HepG2 (cell line): ENCODE measurements around the gene CABP2. TPM values are rescaled to one million over a fixed set of nuclear protein-coding genes. Genes with fewer than 3 reads are reported as not detected.

Experiments
- ARID5B ChIP-seq: IDR thresholded peaks from 2 replicates; pipeline ENCODE4 v1.4.0; 2020; ENCODE audit warnings: mild to moderate bottlenecking, missing genetic modification reagents
- CREB1 ChIP-seq, 2 experiments: fragments of 450-650 bp in 1 of 2; IDR thresholded peaks; 2 replicates each; pipeline ENCODE4 v1.6.1; 2016 to 2017; ENCODE audit warnings: control low read depth in 1 of 2, mild to moderate bottlenecking in 1 of 2, missing compliant biosample characterization in 1 of 2, missing genetic modification characterization in 1 of 2
- HMG20A ChIP-seq: IDR thresholded peaks from 2 replicates; pipeline ENCODE4 v1.6.1; 2016; ENCODE audit warnings: borderline replicate concordance
- MED1 ChIP-seq: sonication (generic); formaldehyde crosslinking; IDR thresholded peaks from 2 replicates; pipeline ENCODE4 v1.4.0; 2020; ENCODE audit warnings: missing genetic modification reagents
- SALL1 ChIP-seq: sonication (generic); formaldehyde crosslinking; IDR thresholded peaks from 2 replicates; pipeline ENCODE4 v1.8.0; 2022; ENCODE audit warnings: mild to moderate bottlenecking, missing genetic modification reagents
- SMC3 ChIP-seq: IDR thresholded peaks from 2 replicates; pipeline ENCODE4 v1.6.1; 2011; ENCODE audit warnings: low read length, improper control_type of control experiment
- SOX6 ChIP-seq, 2 experiments: fragments of 450-650 bp in 1 of 2; sonication (generic) in 1 of 2; formaldehyde crosslinking in 1 of 2; IDR thresholded peaks; 2 replicates each; pipeline versions ENCODE4 v1.4.0 to v1.6.1; 2017 to 2020; ENCODE audit warnings: antibody characterized with exemption in 1 of 2, mild to moderate bottlenecking in 1 of 2, missing genetic modification reagents in 1 of 2
- SP2 ChIP-seq: sonication (generic); formaldehyde crosslinking; IDR thresholded peaks from 2 replicates; pipeline ENCODE4 v1.5.1; 2020; ENCODE audit warnings: mild to moderate bottlenecking, missing genetic modification reagents
- SP5 ChIP-seq: IDR thresholded peaks from 2 replicates; pipeline ENCODE4 v1.6.1; 2016; ENCODE audit warnings: low read depth, borderline replicate concordance
- ZBTB40 ChIP-seq, 2 experiments: fragments of 450-650 bp in 1 of 2; sonication (generic) in 1 of 2; formaldehyde crosslinking in 1 of 2; IDR thresholded peaks; 2 replicates each; pipeline versions ENCODE4 v1.6.1 to v1.8.0; 2016 to 2022; ENCODE audit warnings: antibody characterized with exemption in 1 of 2, mild to moderate bottlenecking in 1 of 2, missing genetic modification reagents in 1 of 2
- ZFP1 ChIP-seq: IDR thresholded peaks from 2 replicates; pipeline ENCODE4 v1.6.1; 2016
- ZNF570 ChIP-seq: sonication (generic); formaldehyde crosslinking; IDR thresholded peaks from 2 replicates; pipeline ENCODE4 v1.4.0; 2020; ENCODE audit warnings: mild to moderate bottlenecking, missing genetic modification reagents, borderline replicate concordance
- ZSCAN9 ChIP-seq: IDR thresholded peaks from 2 replicates; pipeline ENCODE4 v1.6.1; 2016; ENCODE audit warnings: borderline replicate concordance
- polyA plus RNA-seq, 8 experiments: library from polyadenylated mRNA; depleted of rRNA in 3 of 8; stranded (reverse) in 7 of 8; unstranded in 1 of 8; fragments of >200 nt; fragmentation: Illumina TruSeq in 4 of 8; extraction: Trizol in 4 of 8; gene quantifications; 2 replicates each; pipeline versions ENCODE4 v1.2.1 to v1.2.3, GENCODE V29; 2011 to 2016; ENCODE audit warnings: low read depth in 4 of 8, missing spikeins in 1 of 8, mixed read lengths in 1 of 8; ENCODE audit not compliant: insufficient read depth in 1 of 8
- total RNA-seq, 5 experiments: library from RNA; depleted of rRNA; stranded (reverse); fragments of >200 nt; fragmentation: Illumina TruSeq; extraction: Trizol; gene quantifications; 2 replicates each; pipeline ENCODE4 v1.2.3, GENCODE V29; 2016; ENCODE audit warnings: low read depth in 1 of 5
- TF ChIP-seq, protein P1 (sequence below): sonication (generic); formaldehyde crosslinking; IDR thresholded peaks from 2 replicates; pipeline ENCODE4 v1.4.0; 2020; ENCODE audit warnings: low read depth, mild to moderate bottlenecking, missing genetic modification reagents

CABP2 gene
- total and polyA plus RNA-seq, 2 of the 13 experiments (the other 11 are each of a cell fraction or from before 2014, with no cell fraction given): not detected

- TF ChIP-seq MED1 (CRISPR knock-in tag) (0 out of 2 replicates have a peak, but pooled peaks have one; percentile 4), ARID5B (peak; percentile 68), ZNF570 (CRISPR knock-in tag) (no peak), SALL1 (CRISPR knock-in tag) (peak; percentile 36; the same call in 1 of the 2 replicates), HMG20A (CRISPR knock-in tag) (peak; percentile 12; the same call in 1 of the 2 replicates), SP5 (0 out of 2 replicates have a peak, but pooled peaks have one; percentile 19), ZSCAN9 (0 out of 2 replicates have a peak, but pooled peaks have one; percentile 37), ZFP1 (CRISPR knock-in tag) (no peak), SMC3 (peak; percentile 77), ZBTB40 (IDR thresholded peaks at IDR 0.05) (no peak), ZBTB40 (CRISPR knock-in tag; IDR thresholded peaks at IDR 0.05) (peak; percentile 17; the same call in 1 of the 2 replicates), SOX6 (IDR thresholded peaks at IDR 0.05) (no peak), SOX6 (CRISPR knock-in tag; IDR thresholded peaks at IDR 0.05) (peak; percentile 55; the same call in 1 of the 2 replicates), CREB1 (IDR thresholded peaks at IDR 0.05) (peak; percentile 76), CREB1 (CRISPR knock-in tag; IDR thresholded peaks at IDR 0.05) (peak; percentile 57), SP2 (CRISPR knock-in tag) (0 out of 2 replicates have a peak, but pooled peaks have one; percentile 17)
- TF ChIP-seq, protein P1, sequence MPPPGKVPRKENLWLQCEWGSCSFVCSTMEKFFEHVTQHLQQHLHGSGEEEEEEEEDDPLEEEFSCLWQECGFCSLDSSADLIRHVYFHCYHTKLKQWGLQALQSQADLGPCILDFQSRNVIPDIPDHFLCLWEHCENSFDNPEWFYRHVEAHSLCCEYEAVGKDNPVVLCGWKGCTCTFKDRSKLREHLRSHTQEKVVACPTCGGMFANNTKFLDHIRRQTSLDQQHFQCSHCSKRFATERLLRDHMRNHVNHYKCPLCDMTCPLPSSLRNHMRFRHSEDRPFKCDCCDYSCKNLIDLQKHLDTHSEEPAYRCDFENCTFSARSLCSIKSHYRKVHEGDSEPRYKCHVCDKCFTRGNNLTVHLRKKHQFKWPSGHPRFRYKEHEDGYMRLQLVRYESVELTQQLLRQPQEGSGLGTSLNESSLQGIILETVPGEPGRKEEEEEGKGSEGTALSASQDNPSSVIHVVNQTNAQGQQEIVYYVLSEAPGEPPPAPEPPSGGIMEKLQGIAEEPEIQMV (CRISPR knock-in tag): no peak
Observed at GRCh38 chr11:67572747-67573419, 49.6 kb upstream of the CABP2 start (continued).
